Adrenal gland (tissue), 12 donors: ENCODE data around the gene GATC. TPM values are rescaled to one million over a fixed set of nuclear protein-coding genes. Genes with fewer than 3 reads are reported as not detected.
A peak's percentile ranks its signal among the peaks of the same experiment; 100 is the strongest.

Experiments used
- DNase-seq, 7 donors: peaks; one replicate each; pipeline ENCODE4 v3.0.0-alpha.2; 2019 to 2020
- H3K27ac ChIP-seq, 5 donors: fragments of 200-600 bp; sonication (generic) in 4 of 5; 1 replicate in 3 of 5; 2 replicates in 2 of 5; pipeline versions ENCODE4 v1.5.1 to v1.8.0; 2016 to 2020; ENCODE audit warnings: mild to moderate bottlenecking in 1 of 5
- H3K27me3 ChIP-seq: fragments of 200-600 bp; 2 replicates; pipeline ENCODE4 v1.8.0; 2021
- H3K36me3 ChIP-seq, 2 donors: fragments of 200-600 bp; replicated peaks in 1 of 2; 1 replicate in 1 of 2; 2 replicates in 1 of 2; pipeline versions ENCODE4 v1.5.1 to v1.8.0; 2018 to 2022
- H3K4me1 ChIP-seq, 2 donors: fragments of 200-600 bp; replicated peaks in 1 of 2; 1 replicate in 1 of 2; 2 replicates in 1 of 2; pipeline versions ENCODE4 v1.5.1 to v1.8.0; 2018 to 2021
- H3K4me3 ChIP-seq, 4 donors: fragments of 200-600 bp; sonication (generic) in 3 of 4; one replicate each; pipeline ENCODE4 v1.5.1; 2016 to 2018
- H3K9me3 ChIP-seq, 3 donors: fragments of 200-600 bp; sonication (generic) in 1 of 3; replicated peaks in 1 of 3; 1 replicate in 2 of 3; 2 replicates in 1 of 3; pipeline versions ENCODE4 v1.5.1 to v1.8.0; 2016 to 2021
- POLR2A ChIP-seq, 2 donors: fragments of 450-650 bp; IDR thresholded peaks; one replicate each; pipeline ENCODE4 v1.6.1; 2017; ENCODE audit warnings: antibody characterized with exemption in 2 of 2, mild to moderate bottlenecking in 2 of 2, moderate library complexity in 1 of 2
- WGBS, 4 donors: extraction: QIAGEN DNeasy Blood & Tissue Kit in 2 of 4; methylation state at CpG; one replicate each; pipeline versions ENCODE4 v1.1.5 to v1.1.7; 2013 to 2017; 5-methylcytosine and 5-hydroxymethylcytosine counted together
- intact Hi-C, 2 donors: fragments of 100-400 bp; cut with DNase I; formaldehyde crosslinking; loops; one replicate each; pipeline versions ENCODE4 v1.14.1 to v1.15.0; 2022 to 2023
- polyA plus RNA-seq, 3 donors: library from polyadenylated mRNA; stranded (reverse); fragments of 200-250 nt in 2 of 3; fragments of 350-450 nt in 1 of 3; fragmentation: Illumina TruSeq in 1 of 3; extraction: RNeasy Lipid Tissue Mini Kit (QIAGEN cat#74804) in 1 of 3; gene quantifications; one replicate each; pipeline ENCODE4 v1.2.3, GENCODE V29; 2013 to 2014
- total RNA-seq, 9 donors: library from RNA; depleted of rRNA in 4 of 9; stranded (reverse); fragments of >200 nt in 4 of 9; fragments of 120-200 nt in 1 of 9; fragmentation: NEBNext Ultra II Directional in 1 of 9; extraction: Animal tissue kit (Norgen Biotek cat#: 25700) in 1 of 9; gene quantifications; one replicate each; pipeline versions ENCODE4 v1.1.0 to v1.2.4, GENCODE V29; 2013 to 2023
- TF ChIP-seq, protein P1 (sequence below), 6 experiments: fragments of 450-650 bp in 4 of 6; fragments of 200-600 bp in 2 of 6; sonication (generic) in 1 of 6; IDR thresholded peaks; 1 replicate in 5 of 6; 2 replicates in 1 of 6; pipeline versions ENCODE4 v1.5.1 to v1.8.0; 2016 to 2021; ENCODE audit warnings: antibody characterized with exemption in 6 of 6, mild to moderate bottlenecking in 2 of 6, moderate library complexity in 1 of 6
- donor health status: healthy with polysubstance abuse.
- donor health status: Bipolar disorder and iron deficiency.
- donor health status: DM: yes; HTN: yes; CAD: no.
- donor health status: DM: no; HTN: no; CAD: no.
- donor health status: DM: no; HTN: no; CAD: no.
- donor health status: DM: yes; HTN: yes; CAD: no.

Gene GATC
- total and polyA plus RNA-seq, 12 donors = 9.0 to 43.6 (median 30.2) TPM

DNA sequence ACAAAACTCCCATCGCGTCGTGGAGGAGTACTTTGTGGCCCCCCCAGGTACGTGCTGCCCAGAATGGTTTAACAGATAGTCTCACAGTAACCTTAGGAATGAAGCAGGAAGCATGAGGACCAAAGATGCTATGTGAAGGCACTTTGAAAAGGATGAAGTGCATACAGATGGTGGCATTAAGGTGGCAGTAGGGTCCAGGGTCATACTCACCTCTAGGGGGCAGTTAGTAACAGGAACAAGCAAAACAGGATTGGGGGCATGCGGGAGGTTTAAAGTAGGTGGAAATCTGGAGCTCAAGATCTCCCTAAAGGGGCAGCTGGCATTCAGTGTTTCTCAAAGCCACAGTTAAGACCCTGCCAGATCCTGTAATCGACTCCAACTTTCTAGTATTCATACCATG, 10.9 kb downstream of the GATC start:
- TF ChIP-seq POLR2A (IDR thresholded peaks at IDR 0.05) = no peak
- TF ChIP-seq, protein P1, sequence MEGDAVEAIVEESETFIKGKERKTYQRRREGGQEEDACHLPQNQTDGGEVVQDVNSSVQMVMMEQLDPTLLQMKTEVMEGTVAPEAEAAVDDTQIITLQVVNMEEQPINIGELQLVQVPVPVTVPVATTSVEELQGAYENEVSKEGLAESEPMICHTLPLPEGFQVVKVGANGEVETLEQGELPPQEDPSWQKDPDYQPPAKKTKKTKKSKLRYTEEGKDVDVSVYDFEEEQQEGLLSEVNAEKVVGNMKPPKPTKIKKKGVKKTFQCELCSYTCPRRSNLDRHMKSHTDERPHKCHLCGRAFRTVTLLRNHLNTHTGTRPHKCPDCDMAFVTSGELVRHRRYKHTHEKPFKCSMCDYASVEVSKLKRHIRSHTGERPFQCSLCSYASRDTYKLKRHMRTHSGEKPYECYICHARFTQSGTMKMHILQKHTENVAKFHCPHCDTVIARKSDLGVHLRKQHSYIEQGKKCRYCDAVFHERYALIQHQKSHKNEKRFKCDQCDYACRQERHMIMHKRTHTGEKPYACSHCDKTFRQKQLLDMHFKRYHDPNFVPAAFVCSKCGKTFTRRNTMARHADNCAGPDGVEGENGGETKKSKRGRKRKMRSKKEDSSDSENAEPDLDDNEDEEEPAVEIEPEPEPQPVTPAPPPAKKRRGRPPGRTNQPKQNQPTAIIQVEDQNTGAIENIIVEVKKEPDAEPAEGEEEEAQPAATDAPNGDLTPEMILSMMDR (IDR thresholded peaks at IDR 0.05) = peak in 1 of 6 experiments; percentile 9
- DNase-seq = no peak

GRCh38 chr12:120460157-120460556, 13.9 kb downstream of the GATC start:
- peaks cover 0 to 90% of the 10 kb centered on the region in 2 donors for H3K36me3 ChIP-seq
- intact Hi-C loops = loop anchor here in 1 of 2 donors (10.0 kb wide), 1 partner anchor 105 kb away; no protein-coding TSS in a partner anchor

More for the DNA sequence above, 10.9 kb downstream of the GATC start:
- Histone ChIP-seq H3K9me3 (no peaks in the 10 kb centered on the region), H3K36me3 (peaks cover 0 to 60% of the 10 kb centered on the region in 2 donors), H3K27ac (no peak overlapping the region), H3K27me3 (no peaks in the 10 kb centered on the region), H3K4me3 (no peak overlapping the region), H3K4me1 (no peaks in the 10 kb centered on the region)
- 78 to 81% (median 81%) methylated on average over 6 of the region's 6 CpGs for WGBS, 4 donors
- intact Hi-C loops = no loop called here

DNA sequence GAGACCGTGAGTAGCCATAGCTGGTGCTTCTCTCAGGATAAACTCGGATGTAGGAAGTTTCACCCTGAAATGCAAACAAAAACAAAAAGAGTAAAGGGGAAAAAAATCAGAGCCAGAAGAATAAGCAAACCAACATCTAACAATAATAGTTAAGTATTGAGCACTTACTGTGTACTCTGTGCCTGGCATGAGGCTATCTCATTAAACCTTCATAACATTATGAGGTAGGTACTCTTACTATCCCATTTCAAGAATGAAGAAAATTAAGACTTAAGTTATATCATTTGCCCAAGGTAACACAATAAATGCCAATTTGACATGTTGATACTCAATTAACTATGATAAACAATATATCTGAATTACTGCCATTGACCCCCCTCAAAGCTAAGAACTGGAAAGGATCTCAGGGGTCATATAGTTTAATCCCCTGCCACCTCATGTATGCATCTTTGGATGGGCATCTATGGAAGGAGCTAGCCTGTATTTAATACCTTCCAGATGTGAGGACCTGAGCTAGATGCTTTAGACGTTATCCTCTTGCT, 15.9 kb downstream of the GATC start:
- no peak overlapping the region for H3K27ac ChIP-seq
- intact Hi-C loops = loop anchor here in 1 of 2 donors (10.0 kb wide), 1 partner anchor 103 kb away; no protein-coding TSS in a partner anchor
- H3K27me3 ChIP-seq = no peaks in the 10 kb centered on the region
- no peak overlapping the region for H3K4me3 ChIP-seq
- H3K4me1 ChIP-seq = peaks cover 0 to 15% of the 10 kb centered on the region in 2 donors
- peaks cover 0 to 84% of the 10 kb centered on the region in 2 donors for H3K36me3 ChIP-seq
- no peak for TF ChIP-seq POLR2A (IDR thresholded peaks at IDR 0.05)
- DNase-seq = no peak
- no peaks in the 10 kb centered on the region for H3K9me3 ChIP-seq
- 73 to 79% (median 78%) methylated on average over 3 of the region's 3 CpGs for WGBS, 4 donors

More at GRCh38 chr12:120460157-120460556, 13.9 kb downstream of the GATC start:
- H3K4me1 ChIP-seq = no peaks in the 10 kb centered on the region
- no peaks in the 10 kb centered on the region for H3K9me3 ChIP-seq
- no peak for TF ChIP-seq POLR2A (IDR thresholded peaks at IDR 0.05)
- TF ChIP-seq, protein P1 (IDR thresholded peaks at IDR 0.05) = no peak
- no peak overlapping the region for H3K4me3 ChIP-seq
- no peak overlapping the region for H3K27ac ChIP-seq
- no peak for DNase-seq
- no peaks in the 10 kb centered on the region for H3K27me3 ChIP-seq
- WGBS, 4 donors = 84 to 90% (median 88%) methylated on average over 3 of the region's 3 CpGs

- WGBS, 4 donors = 78 to 86% (median 81%) methylated on average over 5 of the region's 5 CpGs
- no peak for TF ChIP-seq POLR2A (IDR thresholded peaks at IDR 0.05)
- TF ChIP-seq, protein P1 (IDR thresholded peaks at IDR 0.05) = no peak
- Histone ChIP-seq H3K4me1 (peaks cover 0 to 23% of the 10 kb centered on the region in 2 donors), H3K27me3 (no peaks in the 10 kb centered on the region), H3K4me3 (no peak overlapping the region), H3K27ac (no peak overlapping the region), H3K9me3 (no peaks in the 10 kb centered on the region), H3K36me3 (peaks cover 0 to 69% of the 10 kb centered on the region in 2 donors)
- DNase-seq = no peak
- intact Hi-C loops = loop anchor here in 1 of 2 donors (10.0 kb wide), 1 partner anchor 101 kb away; no protein-coding TSS in a partner anchor
Measured at GRCh38 chr12:120463712-120464111, 17.5 kb downstream of the GATC start.
